Uterus (tissue), 4 donors: ENCODE data around the gene TPRA1. TPM values are rescaled to one million over a fixed set of nuclear protein-coding genes. Genes with fewer than 3 reads are reported as not detected.

Source experiments
- DNase-seq, 2 donors: peaks; one replicate each; pipeline ENCODE4 v3.0.0-alpha.2; 2019 to 2020
- H3K27ac ChIP-seq, 2 donors: fragments of 200-600 bp; sonication (generic); 1 replicate in 1 of 2; 2 replicates in 1 of 2; pipeline ENCODE4 v1.5.1; 2016 to 2018
- H3K27me3 ChIP-seq, 2 donors: fragments of 200-600 bp; sonication (generic); one replicate each; pipeline ENCODE4 v1.5.1; 2018 to 2019; ENCODE audit warnings: control low read depth in 1 of 2
- H3K36me3 ChIP-seq, 2 donors: fragments of 200-600 bp; sonication (generic); one replicate each; pipeline ENCODE4 v1.5.1; 2019; ENCODE audit warnings: control low read depth in 1 of 2
- H3K4me1 ChIP-seq, 2 donors: fragments of 200-600 bp; sonication (generic); one replicate each; pipeline ENCODE4 v1.5.1; 2018 to 2019; ENCODE audit warnings: control low read depth in 1 of 2
- H3K4me3 ChIP-seq, 2 donors: fragments of 200-600 bp; sonication (generic); 1 replicate in 1 of 2; 2 replicates in 1 of 2; pipeline ENCODE4 v1.5.1; 2018 to 2019; ENCODE audit warnings: mild to moderate bottlenecking in 1 of 2
- H3K9me3 ChIP-seq, 2 donors: fragments of 200-600 bp; sonication (generic); one replicate each; pipeline ENCODE4 v1.5.1; 2019; ENCODE audit warnings: control low read depth in 1 of 2
- CTCF ChIP-seq, 4 experiments: fragments of 200-600 bp in 2 of 4; fragments of 450-650 bp in 2 of 4; sonication (generic) in 2 of 4; IDR thresholded peaks; one replicate each; pipeline ENCODE4 v1.5.1; 2016 to 2019; ENCODE audit warnings: antibody characterized with exemption in 4 of 4, mild to moderate bottlenecking in 2 of 4, moderate library complexity in 1 of 4
- POLR2A ChIP-seq, 2 donors: fragments of 450-650 bp; IDR thresholded peaks; one replicate each; pipeline ENCODE4 v1.6.1; 2016; ENCODE audit warnings: antibody characterized with exemption in 2 of 2, mild to moderate bottlenecking in 1 of 2, moderate library complexity in 1 of 2
- intact Hi-C: fragments of 100-400 bp; cut with DNase I; formaldehyde crosslinking; loops from one replicate; pipeline ENCODE4 v1.15.1; 2023; ENCODE audit warnings: low total_unique reads
- total RNA-seq, 4 donors: library from RNA; depleted of rRNA in 3 of 4; stranded (reverse); fragments of >200 nt in 3 of 4; gene quantifications; one replicate each; pipeline versions ENCODE4 v1.1.0 to v1.2.4, GENCODE V29; 2014 to 2023
- donor health status: DM: yes; HTN: yes; CAD: no.

Gene TPRA1
- total RNA-seq, 4 donors from 2014 or later, result 22.4 to 72.5 (median 37.7) TPM

GRCh38 chr3:127604546-127605165 lies 14.1 kb upstream of the TPRA1 start:
- no peaks in the 10 kb centered on the region for H3K36me3 ChIP-seq
- intact Hi-C loops, result no loop called here

DNA sequence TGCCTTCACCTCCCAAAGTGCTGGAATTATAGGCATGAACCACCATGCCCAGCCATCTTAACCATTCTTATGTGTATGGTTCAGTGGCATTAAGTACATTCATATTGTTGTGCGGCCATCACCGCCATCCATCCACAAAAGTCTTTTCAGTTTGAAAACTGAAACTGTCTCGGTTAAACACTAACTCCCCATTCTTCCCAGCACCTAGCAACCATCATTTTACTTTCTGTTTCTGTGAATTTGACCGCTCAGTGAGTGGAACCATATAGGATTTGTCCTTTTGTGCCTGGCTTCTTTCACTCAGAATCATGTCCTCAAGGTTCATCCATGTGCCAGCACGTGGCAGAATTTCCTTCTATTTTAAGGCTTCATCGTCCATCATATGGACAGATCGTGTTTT lies 13.5 kb upstream of the TPRA1 start:
- no peak for TF ChIP-seq POLR2A (IDR thresholded peaks at IDR 0.05)
- TF ChIP-seq CTCF (IDR thresholded peaks at IDR 0.05), result no peak
- Histone ChIP-seq H3K4me1 (no peaks in the 10 kb centered on the region), H3K36me3 (no peaks in the 10 kb centered on the region), H3K9me3 (no peaks in the 10 kb centered on the region), H3K27me3 (no peaks in the 10 kb centered on the region), H3K4me3 (no peak overlapping the region), H3K27ac (no peak overlapping the region)
- DNase-seq, result no peak
- intact Hi-C loops, result no loop called here

More at GRCh38 chr3:127604546-127605165, 14.1 kb upstream of the TPRA1 start:
- no peak for TF ChIP-seq POLR2A (IDR thresholded peaks at IDR 0.05)
- no peak for TF ChIP-seq CTCF (IDR thresholded peaks at IDR 0.05)
- H3K9me3 ChIP-seq, result no peaks in the 10 kb centered on the region
- H3K27me3 ChIP-seq, result no peaks in the 10 kb centered on the region
- DNase-seq, result no peak
- no peaks in the 10 kb centered on the region for H3K4me1 ChIP-seq
- no peak overlapping the region for H3K27ac ChIP-seq
- H3K4me3 ChIP-seq, result no peak overlapping the region

- Histone ChIP-seq H3K27me3 (no peaks in the 10 kb centered on the region), H3K36me3 (no peaks in the 10 kb centered on the region), H3K4me3 (no peak overlapping the region), H3K27ac (no peak overlapping the region), H3K9me3 (no peaks in the 10 kb centered on the region), H3K4me1 (no peaks in the 10 kb centered on the region)
- no peak for TF ChIP-seq CTCF (IDR thresholded peaks at IDR 0.05)
- no peak for TF ChIP-seq POLR2A (IDR thresholded peaks at IDR 0.05)
- intact Hi-C loops, result no loop called here
- DNase-seq, result no peak
Measured at GRCh38 chr3:127600749-127601456, 10.4 kb upstream of the TPRA1 start.

DNA sequence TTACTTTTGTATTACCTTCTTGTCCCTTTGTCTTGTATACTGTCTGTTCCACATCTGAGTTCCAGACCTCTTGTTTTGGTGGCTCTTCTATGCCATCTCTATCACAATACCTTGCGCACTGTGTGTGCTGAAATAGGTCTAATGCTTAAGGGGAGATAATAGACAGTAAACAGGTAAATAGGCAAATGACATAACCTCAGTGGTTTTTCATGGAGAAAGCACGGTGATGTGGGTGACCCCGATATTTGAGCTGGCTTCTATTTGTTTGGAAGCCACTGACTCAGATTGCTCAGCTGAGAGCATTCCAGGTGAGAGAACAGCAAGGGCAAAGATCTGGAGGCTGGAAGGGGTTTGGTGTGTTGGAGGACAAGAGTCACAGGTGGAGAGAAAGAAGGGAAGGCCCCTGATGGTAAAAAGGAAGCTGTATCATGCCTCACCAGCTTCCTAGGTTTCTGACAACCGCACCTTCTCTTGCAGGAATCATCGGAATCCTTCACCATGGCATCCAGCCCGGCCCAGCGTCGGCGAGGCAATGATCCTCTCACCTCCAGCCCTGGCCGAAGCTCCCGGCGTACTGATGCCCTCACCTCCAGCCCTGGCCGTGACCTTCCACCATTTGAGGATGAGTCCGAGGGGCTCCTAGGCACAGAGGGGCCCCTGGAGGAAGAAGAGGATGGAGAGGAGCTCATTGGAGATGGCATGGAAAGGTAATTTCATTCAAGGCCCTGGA lies 8.5 kb upstream of the TPRA1 start:
- Histone ChIP-seq H3K4me1 (no peaks in the 10 kb centered on the region), H3K27me3 (no peaks in the 10 kb centered on the region), H3K36me3 (no peaks in the 10 kb centered on the region), H3K9me3 (no peaks in the 10 kb centered on the region), H3K27ac (peak overlapping the region; percentile 61 to 70), H3K4me3 (peak overlapping the region; percentile 37 to 42)
- no peak for TF ChIP-seq CTCF (IDR thresholded peaks at IDR 0.05)
- no peak for TF ChIP-seq POLR2A (IDR thresholded peaks at IDR 0.05)
- intact Hi-C loops, result loop anchor here (10.0 kb wide), 1 partner anchor 76 kb away; the partner anchor contains the start of gene ABTB1
- no peak for DNase-seq
